K562 treated with DMSO at 1 percent for 4 hours (cell line): ENCODE measurements around the gene CABP7. TPM values are rescaled to one million over a fixed set of nuclear protein-coding genes. Genes with fewer than 3 reads are reported as not detected.

Source experiments
- total RNA-seq: library from RNA; unstranded; fragments of 300-600 nt; gene quantifications from 2 replicates; pipeline ENCODE4 v1.2.3, GENCODE V29; 2022; ENCODE audit not compliant: insufficient read depth

The CABP7 gene
- not detected in 2 replicates for total RNA-seq

DNA sequence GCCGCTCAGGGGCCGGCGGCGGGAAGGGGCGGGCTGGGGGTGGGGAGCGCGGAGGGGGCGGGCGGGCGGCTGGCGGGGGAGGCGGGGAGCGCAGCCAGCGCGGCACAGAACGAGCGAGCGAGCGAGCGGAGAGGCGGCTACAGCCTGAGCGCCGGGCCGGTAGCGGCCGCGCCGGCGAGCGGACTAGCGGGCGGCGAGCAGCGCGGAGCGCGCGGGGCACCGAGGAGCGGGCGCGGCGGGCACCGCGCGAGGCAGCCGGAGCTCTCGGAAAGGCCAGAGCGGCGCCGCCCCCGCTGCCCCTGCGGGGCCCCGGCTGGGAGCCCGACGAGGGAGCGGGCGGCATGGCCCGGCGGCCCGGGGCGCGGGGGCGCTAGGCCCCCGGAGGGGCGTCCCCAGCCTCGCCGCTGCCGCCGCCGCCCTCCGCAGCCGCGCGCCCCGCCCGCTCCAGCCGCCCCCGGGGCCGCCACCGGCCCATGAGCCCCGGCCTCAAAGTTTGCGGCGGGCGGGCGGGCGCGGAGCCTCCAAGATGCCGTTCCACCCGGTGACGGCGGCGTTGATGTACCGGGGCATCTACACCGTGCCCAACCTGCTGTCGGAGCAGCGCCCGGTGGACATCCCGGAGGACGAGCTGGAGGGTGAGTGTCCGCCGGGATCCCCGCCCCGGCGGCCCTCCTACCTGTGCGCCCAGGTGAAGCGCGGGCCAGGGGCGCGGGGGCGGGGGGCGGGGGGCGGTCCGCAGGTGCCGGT, at the start of gene CABP7:
Gene CABP7 (plus strand): TSS at position 105 of the 747 bp plus-strand sequence. CDS start 422 bp downstream, at position 527.

DNA sequence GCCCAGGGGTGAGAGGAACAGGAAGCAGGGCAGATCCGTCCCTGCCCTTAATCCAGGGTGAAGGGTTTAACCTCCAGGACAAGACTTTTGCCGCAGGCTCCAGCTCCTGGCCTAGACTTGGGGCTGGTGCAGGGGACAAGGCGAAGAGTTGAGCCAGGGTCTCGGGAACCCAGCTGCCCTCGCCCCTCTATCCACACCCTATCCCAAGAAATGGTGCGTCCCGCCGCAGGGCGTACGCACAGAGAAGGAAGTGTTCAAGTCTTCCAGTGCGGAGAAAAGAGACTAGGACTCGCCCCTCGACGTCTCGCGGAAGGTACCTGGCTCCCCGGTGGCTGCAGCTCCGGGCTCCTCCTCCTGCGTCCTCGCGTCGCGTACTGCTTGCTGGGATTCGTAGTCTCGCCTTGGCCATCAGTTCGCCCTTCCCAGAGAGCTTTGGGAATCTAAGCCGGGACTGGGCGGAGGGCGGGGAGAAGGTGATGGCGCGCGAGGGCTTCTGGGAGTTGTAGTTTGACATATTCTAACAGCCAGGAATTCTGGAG, 46.9 kb downstream of the CABP7 start, which contains the start of gene ZMAT5:
Gene ZMAT5 (minus strand): TSS at position 376 of the 539 bp plus-strand sequence. CDS start 18,463 bp downstream, outside the sequence.

DNA sequence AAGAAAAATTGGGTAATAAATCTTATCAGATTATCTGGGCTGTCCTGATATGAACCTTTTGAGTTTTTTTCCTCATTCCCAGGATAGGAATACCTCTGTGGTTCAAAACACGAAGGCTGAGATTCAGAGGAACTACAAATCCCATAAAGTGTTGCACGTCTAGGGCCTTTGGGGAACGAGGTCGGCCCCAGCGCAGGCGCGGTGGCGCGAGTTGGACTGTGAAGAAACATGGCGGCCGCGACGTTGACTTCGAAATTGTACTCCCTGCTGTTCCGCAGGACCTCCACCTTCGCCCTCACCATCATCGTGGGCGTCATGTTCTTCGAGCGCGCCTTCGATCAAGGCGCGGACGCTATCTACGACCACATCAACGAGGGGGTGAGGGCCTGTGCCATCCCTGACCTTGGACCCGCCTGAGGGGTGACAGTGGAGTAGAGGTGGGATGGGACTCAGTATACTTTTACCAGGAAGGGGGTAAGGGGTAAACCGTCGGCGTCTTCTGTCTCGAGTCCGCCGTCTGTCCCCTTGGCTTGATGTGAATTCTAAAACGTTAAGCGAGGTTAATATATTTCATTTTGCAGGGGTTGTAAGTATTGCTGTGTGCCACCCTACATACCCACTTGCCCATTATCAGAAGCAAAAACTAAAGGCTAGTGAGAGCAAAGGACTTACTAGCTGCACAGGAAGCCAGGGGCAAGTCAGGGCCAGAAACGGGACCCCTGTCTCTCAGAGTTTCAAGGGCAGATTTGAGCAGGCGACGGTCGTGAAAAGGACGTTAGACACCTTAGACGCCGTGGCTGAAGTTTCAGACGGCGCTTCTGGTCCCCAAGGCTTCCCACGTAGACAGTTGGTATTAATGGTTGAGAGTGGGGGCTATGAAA, 47.6 kb downstream of the CABP7 start, which contains the start of gene UQCR10:
Gene UQCR10 (plus strand): TSS at position 199 of the 881 bp plus-strand sequence. CDS start 30 bp downstream, at position 229.

Other genes with a start within 250 kb of the CABP7 start
- 2.5 and 6.0 TPM in 2 replicates for gene NEFH, start 239.8 kb upstream of the CABP7 start, total RNA-seq
- gene THOC5, start 166.2 kb upstream of the CABP7 start, total RNA-seq = 28.2 and 31.4 TPM in 2 replicates
- gene NIPSNAP1, start 138.9 kb upstream of the CABP7 start, total RNA-seq = 20.6 and 21.1 TPM in 2 replicates
- gene NF2, start 116.4 kb upstream of the CABP7 start, total RNA-seq = 7.5 and 7.9 TPM in 2 replicates
- 14.7 and 23.7 TPM in 2 replicates for gene ZMAT5, start 47.0 kb downstream of the CABP7 start, total RNA-seq
- 75.6 and 91.1 TPM in 2 replicates for gene UQCR10, start 47.4 kb downstream of the CABP7 start, total RNA-seq
- 33.9 and 42.2 TPM in 2 replicates for gene ASCC2, start 118.3 kb downstream of the CABP7 start, total RNA-seq
- gene MTMR3, start 163.2 kb downstream of the CABP7 start, total RNA-seq = 14.0 and 17.8 TPM in 2 replicates